WTC11 (cell line): ENCODE data around the gene HOXB8. TPM values are rescaled to one million over a fixed set of nuclear protein-coding genes. Genes with fewer than 3 reads are reported as not detected.

Experiments
- ATAC-seq: fragments of 200-7000 bp; cut with Tn5 transposase; 2 replicates; pipeline ENCODE4 v1.10.0; 2021; ENCODE audit warnings: mild to moderate bottlenecking, moderate library complexity
- CTCF ChIA-PET: fragments of 300-600 bp; sonication (Branson Sonifier 250); formaldehyde crosslinking; loops from one replicate; lab custom pipeline; 2021; ENCODE audit warnings: antibody characterized with exemption; lab: Charles Lee
- POLR2A ChIA-PET: fragments of 350-600 bp; sonication (Branson Sonifier 250); formaldehyde crosslinking; loops from one replicate; lab custom pipeline; 2021; ENCODE audit warnings: antibody characterized with exemption; lab: Charles Lee
- DNase-seq: peaks from one replicate; pipeline ENCODE4 v3.0.0; 2021; ENCODE audit warnings: low spot score
- H3K27ac Mint-ChIP-seq: 2 replicates; pipeline ENCODE4 v1.8.0; 2021; ENCODE audit warnings: mixed read lengths
- H3K27me3 Mint-ChIP-seq: 2 replicates; pipeline ENCODE4 v1.8.0; 2021; ENCODE audit warnings: low read depth, mild to moderate bottlenecking, moderate library complexity, mixed read lengths
- H3K36me3 Mint-ChIP-seq: 2 replicates; pipeline ENCODE4 v1.8.0; 2021; ENCODE audit warnings: mixed read lengths
- H3K4me1 Mint-ChIP-seq: 2 replicates; pipeline ENCODE4 v1.8.0; 2022; ENCODE audit warnings: mixed read lengths
- H3K4me3 Mint-ChIP-seq: 2 replicates; pipeline ENCODE4 v1.8.0; 2021; ENCODE audit warnings: mild to moderate bottlenecking, moderate library complexity, mixed read lengths
- H3K9me3 Mint-ChIP-seq: 2 replicates; pipeline ENCODE4 v1.8.0; 2021; ENCODE audit warnings: mixed read lengths
- AR ChIP-seq: fragments of 250-450 bp; sonication (Bioruptor Pico); IDR thresholded peaks from 2 replicates; pipeline ENCODE4 v1.9.0; 2021; ENCODE audit warnings: mild to moderate bottlenecking
- CTCF ChIP-seq: fragments of 200-600 bp; IDR thresholded peaks from 2 replicates; pipeline ENCODE4 v1.8.0; 2022; ENCODE audit warnings: antibody characterized with exemption
- E2F1 ChIP-seq: sonication (generic); formaldehyde crosslinking; IDR thresholded peaks from 2 replicates; pipeline ENCODE4 v1.8.0; 2022; ENCODE audit warnings: mild to moderate bottlenecking, missing genetic modification reagents
- EMX1 ChIP-seq: fragments of 250-450 bp; sonication (Bioruptor Pico); IDR thresholded peaks from 2 replicates; pipeline ENCODE4 v1.8.0; 2021; ENCODE audit warnings: mild to moderate bottlenecking
- FOXP4 ChIP-seq: sonication (generic); formaldehyde crosslinking; IDR thresholded peaks from 2 replicates; pipeline ENCODE4 v1.8.0; 2022; ENCODE audit warnings: mild to moderate bottlenecking, missing genetic modification reagents
- HMGXB4 ChIP-seq: sonication (generic); formaldehyde crosslinking; IDR thresholded peaks from 2 replicates; pipeline ENCODE4 v1.8.1; 2023; ENCODE audit warnings: mild to moderate bottlenecking, moderate library complexity, missing genetic modification reagents
- PRDM15 ChIP-seq: sonication (generic); formaldehyde crosslinking; IDR thresholded peaks from 2 replicates; pipeline ENCODE4 v1.8.0; 2022; ENCODE audit warnings: missing genetic modification reagents
- PREB ChIP-seq: sonication (generic); formaldehyde crosslinking; IDR thresholded peaks from 2 replicates; pipeline ENCODE4 v1.8.1; 2022; ENCODE audit warnings: mild to moderate bottlenecking, missing genetic modification reagents, moderate library complexity, borderline replicate concordance
- TEAD1 ChIP-seq: sonication (generic); formaldehyde crosslinking; IDR thresholded peaks from 2 replicates; pipeline ENCODE4 v1.8.0; 2022; ENCODE audit warnings: mild to moderate bottlenecking, missing genetic modification reagents
- ZBTB21 ChIP-seq: sonication (generic); formaldehyde crosslinking; IDR thresholded peaks from 2 replicates; pipeline ENCODE4 v1.8.1; 2023; ENCODE audit warnings: mild to moderate bottlenecking, missing genetic modification reagents, borderline replicate concordance
- ZBTB43 ChIP-seq: sonication (generic); formaldehyde crosslinking; IDR thresholded peaks from 2 replicates; pipeline ENCODE4 v1.8.1; 2023; ENCODE audit warnings: mild to moderate bottlenecking, missing genetic modification reagents
- ZNF425 ChIP-seq: fragments of 250-450 bp; sonication (Bioruptor Pico); conservative IDR thresholded peaks from 2 replicates; pipeline ENCODE4 v1.9.0; 2021; ENCODE audit warnings: mild to moderate bottlenecking
- total RNA-seq: library from RNA; stranded (reverse); gene quantifications from 3 replicates; pipeline ENCODE4 v1.2.3, GENCODE V29; 2021

Gene HOXB8
- total RNA-seq, 1 experiment from 2014 or later = not detected

- H3K9me3 Mint-ChIP-seq = no peaks in the 10 kb centered on the region
- DNase-seq = no peak
- ChIA-PET CTCF (interaction anchor here (0.6 to 2.5 kb wide), 7 partner anchors 8 to 30 kb away, joined by 3 to 9 read pairs (median 4); partner anchors contain the start of gene HOXB5), POLR2A (no interaction called here)
- H3K36me3 Mint-ChIP-seq = 0 out of 2 replicates have a peak, but pooled peaks cover 5% of the 10 kb centered on the region
- ATAC-seq = no peak
- no peak overlapping the region for H3K27ac Mint-ChIP-seq
- peaks cover 100% of the 10 kb centered on the region; the same call in 1 of the 2 replicates for H3K27me3 Mint-ChIP-seq
- H3K4me1 Mint-ChIP-seq = peaks cover 20% of the 10 kb centered on the region
- no peak overlapping the region for H3K4me3 Mint-ChIP-seq
- no peak for TF ChIP-seq PREB
- no peak for TF ChIP-seq ZNF425 (CRISPR knock-in tag)
- no peak for TF ChIP-seq E2F1 (CRISPR knock-in tag)
- no peak for TF ChIP-seq FOXP4
- no peak for TF ChIP-seq AR (CRISPR knock-in tag)
- no peak for TF ChIP-seq ZBTB43 (CRISPR knock-in tag)
- TF ChIP-seq CTCF = no peak
- TF ChIP-seq EMX1 (CRISPR knock-in tag) = no peak
- no peak for TF ChIP-seq PRDM15 (CRISPR knock-in tag)
- TF ChIP-seq ZBTB21 (CRISPR knock-in tag) = no peak
- no peak for TF ChIP-seq TEAD1
- TF ChIP-seq HMGXB4 = no peak
Measured at GRCh38 chr17:48605991-48606891, 8.9 kb downstream of the HOXB8 start.
